Smooth muscle cell of the pulmonary artery (primary cell): ENCODE data around the gene TBC1D17. TPM values are rescaled to one million over a fixed set of nuclear protein-coding genes. Genes with fewer than 3 reads are reported as not detected.

Source experiments
- total RNA-seq: library from RNA; depleted of rRNA; stranded (reverse); fragments of >200 nt; gene quantifications from 2 replicates; pipeline ENCODE4 v1.2.3, GENCODE V29; 2014

The TBC1D17 gene
- total RNA-seq = 18.6 and 22.7 TPM in 2 replicates

DNA sequence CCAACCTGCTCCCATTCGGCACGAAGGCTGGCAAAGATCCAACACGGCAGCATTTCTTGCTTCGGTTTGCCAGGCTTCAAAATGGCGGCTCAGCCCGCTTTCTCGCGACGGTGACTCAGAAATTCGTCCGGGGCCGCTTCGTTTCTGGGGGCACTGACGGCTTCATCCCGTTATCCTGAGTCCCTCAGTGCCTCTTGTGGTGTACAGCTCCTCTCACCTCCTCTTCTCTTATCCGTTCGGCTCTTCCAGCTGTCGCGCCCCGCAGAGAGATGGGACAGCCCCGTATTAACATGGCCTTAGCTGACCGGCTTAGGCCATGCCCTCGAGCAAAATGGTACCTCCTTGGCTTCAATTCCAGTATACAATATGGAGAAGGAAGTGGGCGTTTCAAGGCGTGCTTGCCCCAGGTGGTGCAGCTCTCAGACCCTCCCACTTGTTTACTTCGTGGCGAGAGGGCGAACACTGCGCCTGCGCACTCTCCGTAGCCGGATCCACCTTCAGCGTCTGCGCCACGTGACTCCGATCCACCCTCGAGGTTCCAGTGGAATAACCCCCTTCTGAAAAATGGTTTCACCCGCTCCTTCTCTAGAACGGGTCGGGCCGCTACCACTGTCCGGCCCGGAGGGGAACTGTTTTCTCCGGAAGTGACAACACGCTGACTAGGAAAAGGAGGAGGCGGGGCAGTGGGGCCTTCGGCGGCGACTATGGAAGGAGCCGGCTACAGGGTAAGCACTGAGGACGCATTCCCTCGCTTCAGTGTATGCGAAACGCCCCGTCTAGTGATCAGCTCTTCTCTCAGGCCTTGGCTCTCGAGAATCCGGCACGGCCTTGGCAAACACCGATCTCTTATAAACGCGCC lies at the start of gene TBC1D17, which contains the start of gene AKT1S1:
TSS of gene TBC1D17 (plus strand) at position 683 of the 859 bp plus-strand sequence. CDS start at position 705, 22 bp downstream.
TSS of gene AKT1S1 (minus strand) at position 336 of the 859 bp plus-strand sequence. CDS start 4,060 bp downstream, outside the sequence.

DNA sequence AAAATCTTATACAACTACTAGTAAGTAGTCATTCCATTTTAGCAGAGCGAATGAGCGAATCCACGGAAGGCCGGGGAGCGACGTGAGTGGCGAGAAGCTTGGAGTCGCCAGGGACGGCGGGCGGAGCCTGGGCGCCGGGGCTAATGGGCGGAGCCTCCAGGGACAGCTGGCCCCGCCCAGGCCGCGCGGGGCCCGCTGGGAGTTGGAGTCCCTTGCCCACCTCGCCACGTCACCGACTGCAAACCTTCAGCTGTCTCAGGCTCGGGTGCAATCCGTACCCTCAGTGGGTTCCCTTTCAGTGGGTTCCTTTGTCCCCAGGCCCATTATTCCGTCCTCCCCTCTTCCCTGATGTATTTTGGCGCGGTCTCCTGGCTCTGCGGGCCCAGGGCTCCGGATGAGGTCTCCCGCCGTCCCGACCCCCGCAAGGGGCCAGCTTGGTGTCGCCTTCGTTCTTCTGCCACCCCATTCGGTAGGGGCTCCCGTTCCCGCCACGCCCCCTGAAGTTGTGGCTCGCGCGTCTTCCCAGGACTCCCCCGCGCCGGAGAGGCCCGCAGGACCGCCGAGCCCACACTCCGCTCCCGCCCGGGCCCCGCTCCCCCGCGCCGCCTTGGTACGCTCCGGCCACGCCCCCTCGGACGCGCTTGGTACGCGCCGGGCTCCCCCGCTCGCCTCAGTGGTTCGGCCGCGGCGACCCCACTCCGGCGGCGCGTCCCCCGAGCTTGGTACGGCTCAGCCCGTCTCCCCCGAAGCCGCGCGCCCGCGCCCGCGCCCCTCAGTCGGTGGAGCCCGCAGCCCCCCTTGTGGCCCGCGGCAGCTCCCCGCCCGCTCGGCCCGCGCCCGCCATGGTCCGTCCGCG lies 26.8 kb upstream of the TBC1D17 start, which contains the start of gene PTOV1:
TSS of gene PTOV1 (plus strand) at position 673 of the 856 bp plus-strand sequence.

GRCh38 chr19:49866933-49867782 lies 10.3 kb upstream of the TBC1D17 start, which contains the start of gene PNKP:
Gene PNKP (minus strand): TSS chr19:49867576. CDS start chr19:49867204, 372 bp downstream.

DNA sequence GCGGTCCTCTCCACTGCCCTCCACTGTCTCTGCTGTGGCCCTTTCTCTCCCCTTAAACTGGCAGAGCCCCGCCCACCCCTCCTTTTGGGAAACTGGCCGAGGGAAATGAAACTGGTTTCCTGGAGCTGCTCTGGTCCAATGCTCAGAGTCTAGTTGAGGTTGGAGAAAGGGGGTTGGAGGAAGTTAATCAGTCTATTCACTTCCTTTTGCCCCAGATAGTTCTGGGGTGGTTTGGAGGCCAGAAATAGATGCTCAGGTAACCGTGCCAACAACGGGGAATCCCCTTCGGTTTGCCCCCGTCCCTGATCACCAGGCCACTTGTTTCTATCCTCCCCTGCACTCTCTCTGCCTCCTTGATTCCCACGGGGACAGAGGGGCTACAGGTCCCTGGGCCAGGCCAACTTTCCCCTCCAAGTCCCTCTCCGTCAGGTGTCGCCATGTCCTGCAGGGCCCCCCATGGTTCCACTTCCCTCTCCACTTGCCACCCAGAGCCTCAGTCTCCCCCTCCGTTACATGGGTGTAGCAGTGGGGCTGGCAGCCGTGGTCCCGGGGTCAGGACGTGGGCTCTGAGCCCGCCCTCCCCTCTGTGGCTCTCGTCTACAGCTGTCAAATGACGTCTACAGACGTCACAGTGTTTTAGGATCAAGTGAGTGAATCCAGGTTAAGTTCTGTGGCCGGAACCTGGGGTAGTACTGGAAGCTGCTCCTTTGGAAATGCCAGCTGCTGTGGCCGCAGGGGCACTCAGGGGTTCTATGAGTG lies 19.5 kb downstream of the TBC1D17 start, which contains the start of gene IL4I1:
TSS of gene IL4I1 (minus strand) at position 25 of the 759 bp plus-strand sequence. CDS start 727 bp downstream, outside the sequence.

GRCh38 chr19:49929121-49929610 lies 51.7 kb downstream of the TBC1D17 start, which contains the start of the genes ATF5 and NUP62:
Gene ATF5 (plus strand): TSS chr19:49929205. CDS start chr19:49930851, 1,646 bp downstream.
Gene NUP62 (minus strand): TSS chr19:49929504. CDS start chr19:49909807, 19,697 bp downstream.

Other genes with a start within 250 kb of the TBC1D17 start
- gene RRAS, start 237.6 kb upstream of the TBC1D17 start, total RNA-seq = 82.1 and 88.7 TPM in 2 replicates
- gene SCAF1, start 235.5 kb upstream of the TBC1D17 start, total RNA-seq = 22.7 and 30.5 TPM in 2 replicates
- gene IRF3, start 211.8 kb upstream of the TBC1D17 start, total RNA-seq = 64.3 and 68.0 TPM in 2 replicates
- 2.7 TPM in 2 replicates for gene BCL2L12, start 211.8 kb upstream of the TBC1D17 start, total RNA-seq
- 205 and 248 TPM in 2 replicates for gene PRMT1, start 200.4 kb upstream of the TBC1D17 start, total RNA-seq
- gene ADM5, start 188.1 kb upstream of the TBC1D17 start, total RNA-seq = 0.36 and 0.52 TPM in 2 replicates
- 24.3 and 29.3 TPM in 2 replicates for gene CPT1C, start 186.6 kb upstream of the TBC1D17 start, total RNA-seq
- 0.52 TPM in 1 of 2 replicates, not detected in the other for gene TSKS, start 114.4 kb upstream of the TBC1D17 start, total RNA-seq
- gene AP2A1, start 110.7 kb upstream of the TBC1D17 start, total RNA-seq = 145 and 148 TPM in 2 replicates
- 21.3 and 30.7 TPM in 2 replicates for gene FUZ, start 64.4 kb upstream of the TBC1D17 start, total RNA-seq
- 21.0 and 23.4 TPM in 2 replicates for gene MED25, start 59.4 kb upstream of the TBC1D17 start, total RNA-seq
- gene PTOV1, start 26.5 kb upstream of the TBC1D17 start, total RNA-seq = 78.2 and 83.5 TPM in 2 replicates
- 28.7 and 45.7 TPM in 2 replicates for gene PNKP, start 10.1 kb upstream of the TBC1D17 start, total RNA-seq
- 14.1 and 14.3 TPM in 2 replicates for gene AKT1S1, start 347 bp upstream of the TBC1D17 start, total RNA-seq
- 0.13 and 0.23 TPM in 2 replicates for gene IL4I1, start 19.2 kb downstream of the TBC1D17 start, total RNA-seq
- 5.3 and 6.3 TPM in 2 replicates for gene ATF5, start 51.5 kb downstream of the TBC1D17 start, total RNA-seq
- gene NUP62, start 51.8 kb downstream of the TBC1D17 start, total RNA-seq = 22.2 and 29.3 TPM in 2 replicates
- not detected in 2 replicates for gene SIGLEC11, start 83.5 kb downstream of the TBC1D17 start, total RNA-seq
- 20.4 and 22.8 TPM in 2 replicates for gene VRK3, start 147.7 kb downstream of the TBC1D17 start, total RNA-seq
- gene ZNF473, start 148.3 kb downstream of the TBC1D17 start, total RNA-seq = 4.9 and 8.5 TPM in 2 replicates